HG02678 (cell line): ENCODE measurements around the gene PCDHA9.
"Not testable (repeated sequence)": the region's sequence is repeated elsewhere in the genome, so short reads cannot be mapped to it uniquely, and the experiment has no call there.

Source experiments
- ATAC-seq: cut with Tn5 transposase; IDR thresholded peaks from one replicate; pipeline ENCODE4 v1.9.1; 2021; ENCODE audit warnings: mild to moderate bottlenecking, moderate library complexity; ENCODE audit not compliant: unreplicated experiment

Gene PCDHA9, protein sequence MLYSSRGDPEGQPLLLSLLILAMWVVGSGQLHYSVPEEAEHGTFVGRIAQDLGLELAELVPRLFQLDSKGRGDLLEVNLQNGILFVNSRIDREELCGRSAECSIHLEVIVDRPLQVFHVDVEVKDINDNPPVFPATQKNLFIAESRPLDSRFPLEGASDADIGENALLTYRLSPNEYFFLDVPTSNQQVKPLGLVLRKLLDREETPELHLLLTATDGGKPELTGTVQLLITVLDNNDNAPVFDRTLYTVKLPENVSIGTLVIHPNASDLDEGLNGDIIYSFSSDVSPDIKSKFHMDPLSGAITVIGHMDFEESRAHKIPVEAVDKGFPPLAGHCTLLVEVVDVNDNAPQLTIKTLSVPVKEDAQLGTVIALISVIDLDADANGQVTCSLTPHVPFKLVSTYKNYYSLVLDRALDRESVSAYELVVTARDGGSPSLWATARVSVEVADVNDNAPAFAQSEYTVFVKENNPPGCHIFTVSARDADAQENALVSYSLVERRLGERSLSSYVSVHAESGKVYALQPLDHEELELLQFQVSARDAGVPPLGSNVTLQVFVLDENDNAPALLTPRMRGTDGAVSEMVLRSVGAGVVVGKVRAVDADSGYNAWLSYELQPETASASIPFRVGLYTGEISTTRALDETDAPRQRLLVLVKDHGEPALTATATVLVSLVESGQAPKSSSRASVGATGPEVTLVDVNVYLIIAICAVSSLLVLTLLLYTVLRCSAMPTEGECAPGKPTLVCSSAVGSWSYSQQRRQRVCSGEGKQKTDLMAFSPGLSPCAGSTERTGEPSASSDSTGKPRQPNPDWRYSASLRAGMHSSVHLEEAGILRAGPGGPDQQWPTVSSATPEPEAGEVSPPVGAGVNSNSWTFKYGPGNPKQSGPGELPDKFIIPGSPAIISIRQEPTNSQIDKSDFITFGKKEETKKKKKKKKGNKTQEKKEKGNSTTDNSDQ

GRCh38 chr5:140848139-140849102 lies at the start of gene PCDHA9:
Gene PCDHA9, plus strand, starts transcription at chr5:140848382. Its CDS starts 114 bp downstream, at chr5:140848496.
- ATAC-seq: not testable (repeated sequence)

- ATAC-seq: no peak
Measured at GRCh38 chr5:140800816-140801493, 47.2 kb upstream of the PCDHA9 start, which contains the start of gene PCDHA3. Gene PCDHA3, plus strand, starts transcription at chr5:140801057.

- ATAC-seq: no peak
Measured at GRCh38 chr5:140801494-140801841, 46.7 kb upstream of the PCDHA9 start.

DNA sequence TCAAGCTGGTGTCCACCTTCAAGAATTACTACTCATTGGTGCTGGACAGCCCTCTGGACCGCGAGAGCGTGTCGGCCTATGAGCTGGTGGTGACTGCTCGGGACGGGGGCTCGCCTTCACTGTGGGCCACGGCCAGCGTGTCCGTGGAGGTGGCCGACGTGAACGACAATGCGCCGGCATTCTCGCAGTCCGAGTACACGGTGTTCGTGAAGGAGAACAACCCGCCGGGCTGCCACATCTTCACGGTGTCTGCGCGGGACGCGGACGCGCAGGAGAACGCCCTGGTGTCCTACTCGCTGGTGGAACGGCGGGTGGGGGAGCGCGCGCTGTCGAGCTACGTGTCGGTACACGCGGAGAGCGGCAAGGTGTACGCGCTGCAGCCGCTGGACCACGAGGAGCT lies 45.8 kb upstream of the PCDHA9 start:
- not testable (repeated sequence) for ATAC-seq

GRCh38 chr5:140802781-140803271 lies 45.4 kb upstream of the PCDHA9 start:
- ATAC-seq: no peak

DNA sequence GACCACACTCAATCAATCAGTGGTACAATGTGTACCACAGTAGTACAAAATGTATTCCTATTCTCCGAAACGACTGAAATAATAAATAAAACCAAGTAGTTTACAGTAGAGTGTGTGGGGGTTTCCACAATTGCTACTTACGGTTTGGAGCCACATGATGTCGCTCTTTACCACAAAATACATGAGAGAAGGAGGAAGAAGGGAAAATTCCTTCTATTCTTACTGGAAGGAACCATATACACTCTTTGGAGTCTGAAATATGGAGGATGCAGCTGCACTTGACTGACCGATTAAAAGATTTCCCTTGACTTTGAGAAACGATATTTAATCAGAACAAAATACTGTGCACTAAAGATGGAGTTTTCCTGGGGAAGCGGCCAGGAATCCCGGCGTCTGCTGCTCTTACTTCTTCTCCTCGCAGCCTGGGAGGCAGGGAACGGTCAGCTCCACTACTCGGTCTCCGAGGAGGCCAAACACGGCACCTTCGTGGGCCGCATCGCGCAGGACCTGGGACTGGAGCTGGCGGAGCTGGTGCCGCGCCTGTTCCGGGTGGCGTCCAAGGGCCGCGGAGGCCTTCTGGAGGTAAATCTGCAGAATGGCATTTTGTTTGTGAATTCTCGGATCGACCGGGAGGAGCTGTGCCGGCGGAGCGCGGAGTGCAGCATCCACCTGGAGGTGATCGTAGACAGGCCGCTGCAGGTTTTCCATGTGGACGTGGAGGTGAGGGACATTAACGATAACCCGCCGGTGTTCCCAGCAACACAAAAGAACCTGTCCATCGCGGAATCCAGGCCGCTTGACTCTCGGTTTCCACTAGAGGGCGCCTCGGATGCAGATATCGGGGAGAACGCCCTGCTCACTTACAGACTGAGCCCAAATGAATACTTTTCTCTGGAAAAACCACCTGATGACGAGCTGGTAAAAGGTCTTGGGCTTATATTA lies 41.1 kb upstream of the PCDHA9 start, which contains the start of gene PCDHA4:
PCDHA4 (plus strand) TSS at position 235 of the 942 bp plus-strand sequence.
- ATAC-seq: no peak

DNA sequence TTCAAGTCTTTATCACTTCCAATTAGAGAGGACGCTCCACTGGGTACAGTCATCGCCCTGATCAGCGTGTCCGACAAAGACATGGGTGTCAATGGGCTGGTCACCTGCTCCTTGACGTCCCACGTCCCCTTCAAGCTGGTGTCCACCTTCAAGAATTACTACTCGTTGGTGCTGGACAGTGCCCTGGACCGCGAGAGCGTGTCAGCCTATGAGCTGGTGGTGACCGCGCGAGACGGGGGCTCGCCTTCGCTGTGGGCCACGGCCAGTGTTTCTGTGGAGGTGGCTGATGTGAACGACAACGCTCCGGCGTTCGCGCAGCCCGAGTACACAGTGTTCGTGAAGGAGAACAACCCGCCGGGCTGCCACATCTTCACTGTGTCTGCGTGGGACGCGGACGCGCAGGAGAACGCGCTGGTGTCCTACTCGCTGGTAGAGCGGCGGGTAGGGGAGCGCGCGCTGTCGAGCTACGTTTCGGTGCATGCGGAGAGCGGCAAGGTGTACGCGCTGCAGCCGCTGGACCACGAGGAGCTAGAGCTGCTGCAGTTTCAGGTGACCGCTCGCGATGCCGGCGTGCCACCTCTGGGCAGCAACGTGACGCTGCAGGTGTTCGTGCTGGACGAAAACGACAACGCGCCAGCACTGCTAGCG lies 39.8 kb upstream of the PCDHA9 start:
- ATAC-seq: not testable (repeated sequence)

GRCh38 chr5:140808889-140809291 lies 39.3 kb upstream of the PCDHA9 start:
- no peak for ATAC-seq

DNA sequence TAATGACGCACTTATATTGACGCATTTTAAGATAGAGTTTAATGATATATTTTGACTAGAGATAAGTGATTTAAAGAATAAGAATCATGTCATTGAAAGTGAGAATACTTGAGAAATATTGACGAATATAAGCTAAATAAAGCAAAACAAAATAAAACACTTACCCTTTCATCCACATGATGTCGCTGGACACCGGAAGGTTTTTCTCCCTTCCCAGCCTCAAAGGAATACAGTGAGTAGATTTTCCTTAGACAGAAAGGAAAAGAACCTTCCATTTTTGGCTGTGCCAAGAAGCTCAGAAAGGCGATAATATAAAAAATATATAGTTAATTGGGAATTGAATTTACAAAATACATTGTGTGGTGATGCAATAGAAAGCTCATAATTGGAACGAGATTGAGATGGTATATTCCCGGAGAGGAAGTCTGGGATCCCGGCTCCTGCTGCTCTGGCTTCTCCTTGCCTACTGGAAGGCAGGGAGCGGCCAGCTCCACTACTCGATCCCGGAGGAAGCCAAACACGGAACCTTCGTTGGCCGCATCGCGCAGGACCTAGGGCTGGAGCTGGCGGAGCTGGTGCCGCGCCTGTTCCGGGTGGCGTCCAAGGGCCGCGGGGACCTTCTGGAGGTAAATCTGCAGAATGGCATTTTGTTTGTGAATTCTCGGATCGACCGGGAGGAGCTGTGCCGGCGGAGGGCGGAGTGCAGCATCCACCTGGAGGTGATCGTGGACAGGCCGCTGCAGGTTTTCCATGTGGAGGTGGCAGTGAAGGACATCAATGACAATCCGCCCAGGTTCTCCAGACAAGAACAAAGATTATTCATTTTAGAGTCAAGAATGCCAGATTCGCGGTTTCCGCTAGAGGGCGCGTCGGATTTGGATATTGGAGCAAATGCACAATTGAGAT lies 26.6 kb upstream of the PCDHA9 start, which contains the start of gene PCDHA5:
PCDHA5 (plus strand) TSS at position 239 of the 906 bp plus-strand sequence.
- ATAC-seq: no peak

DNA sequence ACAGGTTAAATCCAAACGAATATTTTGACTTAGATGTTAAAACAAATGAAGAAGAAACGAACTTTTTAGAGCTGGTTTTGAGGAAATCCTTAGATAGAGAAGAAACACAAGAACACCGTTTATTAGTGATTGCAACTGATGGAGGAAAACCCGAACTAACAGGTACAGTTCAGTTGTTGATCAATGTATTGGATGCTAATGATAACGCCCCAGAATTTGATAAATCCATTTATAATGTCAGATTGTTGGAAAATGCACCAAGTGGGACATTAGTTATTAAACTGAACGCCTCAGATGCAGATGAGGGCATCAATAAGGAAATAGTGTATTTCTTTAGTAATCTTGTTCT lies 25.9 kb upstream of the PCDHA9 start:
- ATAC-seq: no peak

DNA sequence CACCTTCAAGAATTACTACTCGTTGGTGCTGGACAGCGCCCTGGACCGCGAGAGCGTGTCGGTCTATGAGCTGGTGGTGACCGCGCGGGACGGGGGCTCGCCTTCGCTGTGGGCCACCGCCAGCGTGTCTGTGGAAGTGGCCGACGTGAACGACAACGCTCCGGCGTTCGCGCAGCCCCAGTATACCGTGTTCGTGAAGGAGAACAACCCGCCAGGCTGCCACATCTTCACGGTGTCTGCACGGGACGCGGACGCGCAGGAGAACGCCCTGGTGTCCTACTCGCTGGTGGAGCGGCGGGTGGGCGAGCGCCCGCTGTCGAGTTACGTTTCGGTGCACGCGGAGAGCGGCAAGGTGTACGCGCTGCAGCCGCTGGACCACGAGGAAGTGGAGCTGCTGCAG lies 25.2 kb upstream of the PCDHA9 start:
- not testable (repeated sequence) for ATAC-seq

- ATAC-seq: no peak
Measured at GRCh38 chr5:140823475-140823874, 24.7 kb upstream of the PCDHA9 start.

DNA sequence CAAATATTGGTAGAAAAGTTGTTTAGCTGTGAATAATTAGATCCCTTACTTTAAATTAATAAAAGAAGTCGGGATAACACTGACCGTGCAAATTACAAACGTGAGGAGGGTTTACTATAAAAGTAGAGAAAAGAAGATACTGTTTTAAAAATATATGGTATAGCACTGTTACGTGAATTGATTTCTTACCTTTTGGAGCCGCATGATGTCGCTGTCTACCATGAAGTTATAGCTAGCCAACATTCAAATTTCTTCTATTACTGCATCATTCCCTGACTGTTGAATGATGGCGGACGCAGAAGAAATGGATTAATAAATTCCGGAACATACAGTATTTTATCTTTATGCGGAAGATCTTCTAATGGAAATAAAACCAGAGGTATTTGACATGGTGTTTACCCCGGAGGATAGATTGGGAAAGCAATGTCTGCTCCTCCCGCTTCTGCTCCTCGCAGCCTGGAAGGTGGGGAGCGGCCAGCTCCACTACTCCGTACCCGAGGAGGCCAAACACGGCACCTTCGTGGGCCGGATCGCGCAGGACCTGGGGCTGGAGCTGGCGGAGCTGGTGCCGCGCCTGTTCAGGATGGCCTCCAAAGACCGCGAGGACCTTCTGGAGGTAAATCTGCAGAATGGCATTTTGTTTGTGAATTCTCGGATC lies 20.3 kb upstream of the PCDHA9 start, which contains the start of gene PCDHA6:
PCDHA6 (plus strand) TSS at position 257 of the 658 bp plus-strand sequence; CDS start at position 389, 132 bp downstream.
- ATAC-seq: no peak

GRCh38 chr5:140828362-140828737 lies 19.8 kb upstream of the PCDHA9 start:
- no peak for ATAC-seq

- not testable (repeated sequence) for ATAC-seq
Measured at GRCh38 chr5:140829511-140830501, 18.4 kb upstream of the PCDHA9 start.
